GM18508 (cell line): Measurements from ENCODE around the gene SIN3A.
"Not testable (repeated sequence)": the region's sequence is repeated elsewhere in the genome, so short reads cannot be mapped to it uniquely, and the experiment has no call there.

Experiments
- ATAC-seq: cut with Tn5 transposase; IDR thresholded peaks from one replicate; pipeline ENCODE4 v1.9.1; 2021; ENCODE audit warnings: moderate number of reproducible peaks; ENCODE audit not compliant: insufficient read depth, unreplicated experiment

Gene SIN3A

DNA sequence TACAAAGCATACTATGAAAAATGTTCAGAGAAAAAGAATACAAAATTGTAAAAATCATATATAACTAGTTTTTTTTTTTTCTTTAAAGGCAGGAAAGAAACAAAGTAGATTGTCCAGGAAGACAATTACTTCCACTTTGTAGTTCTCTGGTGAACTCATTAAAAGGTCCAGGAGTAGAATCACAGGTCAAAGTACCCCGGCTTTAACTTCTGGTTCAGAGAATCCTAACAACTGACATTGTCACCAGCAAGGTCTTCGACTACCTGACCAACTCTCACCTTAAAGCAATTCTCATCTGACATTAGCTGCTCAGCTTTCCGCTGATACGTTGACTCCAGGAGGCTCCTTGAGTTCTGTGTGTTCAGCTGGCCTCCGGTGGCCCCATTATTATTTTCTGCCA is 67.5 kb downstream of the SIN3A start:
- not testable (repeated sequence) for ATAC-seq

DNA sequence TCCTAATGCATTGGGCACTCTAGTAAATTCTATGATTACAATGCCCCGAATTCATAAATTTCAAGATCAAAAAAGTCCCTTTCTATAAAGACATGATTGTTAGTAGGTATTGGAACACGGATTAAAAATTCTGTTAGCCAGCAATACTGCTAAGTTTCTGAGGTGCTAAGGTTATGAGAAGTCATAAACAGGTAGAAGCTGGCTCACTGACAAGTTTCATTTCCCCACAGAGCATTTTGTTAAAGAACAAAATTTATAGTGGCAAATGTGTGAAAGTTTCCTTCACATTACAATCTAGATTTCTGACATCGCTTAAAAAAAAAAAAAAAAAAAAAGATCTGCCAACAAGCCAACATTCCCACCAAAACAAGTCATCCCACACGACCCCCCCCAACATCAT is 70.7 kb downstream of the SIN3A start:
- ATAC-seq, result no peak

DNA sequence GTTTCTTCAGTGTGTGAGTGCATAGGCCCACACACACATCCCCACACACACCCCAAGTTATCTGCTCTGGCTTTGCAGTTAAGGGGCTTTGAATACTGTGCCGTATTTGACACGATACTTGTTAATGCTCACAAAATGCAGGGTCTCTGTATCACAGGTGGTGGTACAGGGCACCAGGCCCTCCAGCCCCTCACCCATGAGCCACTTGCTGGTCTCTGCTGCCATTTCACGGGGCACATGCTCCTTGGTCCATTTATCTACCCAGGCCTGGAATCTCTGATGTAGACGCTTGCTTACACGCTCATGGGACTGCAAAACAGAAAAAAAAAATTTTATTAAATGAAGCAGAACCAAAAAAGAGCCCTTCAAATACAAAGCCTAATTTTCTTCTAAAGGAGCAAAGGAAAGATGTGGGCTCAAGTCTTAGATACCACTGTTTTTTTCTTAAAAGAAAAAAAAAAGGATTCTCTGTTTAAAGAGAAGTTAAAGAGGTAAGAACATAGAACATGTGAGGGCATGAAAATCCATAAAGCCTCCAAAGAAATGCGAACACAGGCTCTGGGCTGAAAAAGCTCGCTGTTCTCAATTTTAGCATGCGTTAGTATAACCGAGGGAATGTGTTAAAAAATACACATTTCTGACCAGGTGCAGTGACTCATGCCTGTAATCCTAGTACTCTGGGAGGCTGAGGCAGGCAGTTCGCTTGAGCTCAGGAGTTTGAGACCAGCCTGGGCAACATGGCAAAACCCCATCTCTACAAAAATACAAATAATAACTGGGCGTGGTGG is 79.4 kb downstream of the SIN3A start:
- ATAC-seq, result no peak

GRCh38 chr15:75371486-75371885 is 80.0 kb downstream of the SIN3A start:
- no peak for ATAC-seq

DNA sequence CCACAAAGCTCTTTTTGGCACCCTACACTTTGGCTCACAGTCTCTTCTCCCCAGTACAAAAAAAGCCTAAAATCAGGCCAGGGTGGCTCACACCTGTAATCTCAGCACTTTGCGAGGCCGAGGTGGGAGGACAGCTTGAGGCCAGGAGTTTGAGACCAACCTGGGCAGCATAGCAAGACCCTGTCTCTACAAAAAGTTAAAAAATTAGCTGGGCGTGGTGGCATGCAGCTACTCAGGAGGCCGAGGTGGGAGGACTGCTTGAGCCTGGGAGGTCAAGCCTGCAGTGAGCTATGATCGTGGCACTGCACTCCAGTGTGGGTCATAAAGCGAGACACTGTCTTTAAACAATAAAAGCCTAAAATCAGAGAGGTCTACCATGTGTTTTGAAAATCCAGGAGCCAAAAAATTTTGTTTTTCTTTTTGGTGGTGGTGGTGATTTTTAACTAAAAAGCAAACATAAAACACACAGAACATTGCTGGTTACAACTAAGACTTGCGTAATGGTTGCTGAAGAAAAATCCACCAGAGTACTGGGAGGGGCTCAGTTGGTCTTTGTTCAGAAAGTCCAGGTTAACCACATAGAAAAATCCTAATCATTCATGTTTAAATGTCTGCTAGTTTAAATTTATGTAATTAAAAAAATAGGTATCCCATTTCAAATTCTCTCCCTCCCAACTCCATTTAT is 81.5 kb downstream of the SIN3A start:
- no peak for ATAC-seq

- no peak for ATAC-seq
Observed at GRCh38 chr15:75368689-75369239, 82.7 kb downstream of the SIN3A start.

DNA sequence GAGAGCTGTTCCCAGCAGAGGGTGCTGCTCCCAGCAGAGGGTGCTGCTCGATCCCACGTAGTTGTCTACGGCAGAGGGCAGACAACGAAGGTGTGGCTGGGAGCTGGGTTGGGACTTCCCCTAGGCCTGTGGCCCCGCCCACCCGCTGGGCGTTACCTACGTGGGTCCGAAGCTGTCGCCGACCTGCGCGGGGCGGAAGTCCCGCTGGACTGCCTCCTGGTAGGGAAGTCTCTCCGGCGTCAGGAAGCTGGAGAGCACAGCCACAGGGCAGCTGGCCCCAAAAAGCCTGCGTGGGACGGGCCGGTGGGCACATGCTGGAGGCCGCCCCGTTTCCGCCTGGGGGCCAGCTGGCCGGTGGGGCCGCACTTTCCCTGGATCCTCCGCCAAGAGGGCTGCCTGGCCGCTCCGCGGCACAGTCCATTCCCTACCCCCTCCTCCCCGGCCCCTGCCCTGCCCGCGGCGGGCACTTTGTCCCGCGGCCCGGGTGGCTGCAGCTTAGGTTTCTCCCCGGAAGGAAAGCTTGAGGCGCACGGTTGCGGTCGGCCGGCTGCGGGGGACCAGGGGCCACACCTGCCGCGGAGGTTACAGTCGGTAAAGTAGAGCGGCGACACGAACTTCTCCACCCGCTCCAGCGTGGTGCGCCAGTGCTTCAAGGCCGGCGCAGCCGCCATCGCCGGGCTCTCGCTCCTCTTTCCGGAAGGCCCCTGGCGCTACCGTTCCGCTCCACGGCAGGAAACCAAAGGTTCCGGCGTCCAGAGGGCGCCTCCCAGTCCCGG is 83.4 kb downstream of the SIN3A start, which contains the start of gene MAN2C1:
Gene MAN2C1, minus strand, starts transcription at position 695 of the 776 bp plus-strand sequence. Its CDS starts 24 bp downstream, at position 671.
- peak; percentile 80 for ATAC-seq

- ATAC-seq, result no peak
Observed at GRCh38 chr15:75367406-75367912, 84.0 kb downstream of the SIN3A start.

DNA sequence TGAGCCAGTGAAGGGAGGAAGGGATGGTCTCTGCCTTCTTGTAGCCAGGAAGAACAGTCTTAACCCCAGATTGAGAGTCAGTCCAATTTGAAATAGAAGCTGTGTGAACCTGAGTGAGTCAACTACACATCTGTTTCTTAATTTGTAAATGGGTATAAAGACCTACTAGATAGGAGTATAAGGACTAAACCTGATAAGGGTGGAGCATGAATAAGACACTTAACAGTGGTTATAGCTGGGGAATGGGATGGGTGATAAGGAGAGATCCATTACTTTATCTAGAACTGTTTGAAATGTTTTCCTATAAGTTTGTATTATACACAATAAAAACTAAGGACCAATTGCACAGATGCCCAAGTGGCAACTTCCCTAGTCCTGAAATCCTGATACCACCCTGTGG is 84.5 kb downstream of the SIN3A start:
- ATAC-seq, result no peak

- ATAC-seq, result no peak
Observed at GRCh38 chr15:75366163-75366562, 85.3 kb downstream of the SIN3A start.

DNA sequence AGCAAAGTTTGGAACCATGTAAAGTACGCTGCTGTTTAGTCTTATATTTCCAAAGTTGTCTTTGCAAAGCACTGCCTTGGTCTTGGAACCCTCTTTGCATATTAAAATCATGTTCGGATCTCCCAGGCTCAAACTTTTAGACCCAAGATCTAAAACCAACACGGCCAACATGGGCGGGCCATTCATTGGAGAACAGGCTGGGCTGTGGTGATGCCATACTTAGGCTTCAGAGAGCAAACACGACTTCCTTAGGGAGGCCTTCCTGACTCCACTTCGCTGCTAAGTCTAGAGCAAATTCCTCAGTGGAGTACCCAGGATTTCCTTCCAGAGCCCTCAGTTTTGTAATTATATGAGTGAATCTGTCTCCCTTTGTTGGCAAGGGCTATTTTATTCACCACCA is 86.6 kb downstream of the SIN3A start:
- no peak for ATAC-seq

GRCh38 chr15:75363786-75364185 is 87.7 kb downstream of the SIN3A start:
- no peak for ATAC-seq

DNA sequence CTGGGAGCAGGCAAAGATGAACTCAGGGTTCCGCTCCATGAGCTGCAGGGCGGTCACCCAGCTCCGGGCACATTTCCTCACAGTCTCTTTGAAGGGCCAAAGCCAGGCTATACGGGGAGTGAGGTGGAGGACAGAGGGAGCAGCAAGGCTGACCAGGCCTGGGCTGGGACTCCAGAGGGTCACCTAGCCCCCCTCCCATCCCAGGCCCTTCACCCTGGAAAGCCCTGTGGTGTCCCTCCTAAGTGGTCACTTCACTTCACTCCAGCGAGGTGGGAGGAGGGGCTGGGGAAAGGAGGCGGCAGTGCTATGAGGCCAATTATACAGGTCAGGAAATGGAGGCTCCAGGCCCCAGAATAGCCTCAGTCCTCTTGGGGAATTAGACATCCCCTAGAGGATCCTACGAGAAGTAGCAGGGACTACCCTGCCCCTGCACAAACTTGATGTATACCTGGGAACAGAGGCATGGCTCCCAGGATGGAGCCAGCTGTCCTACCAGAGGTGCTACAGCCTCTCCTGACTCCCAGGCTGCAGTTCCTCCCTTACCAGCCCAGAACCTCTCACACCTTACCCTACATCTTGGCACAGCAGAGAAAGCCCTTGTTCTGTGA is 88.7 kb downstream of the SIN3A start:
- ATAC-seq, result no peak

- ATAC-seq, result no peak
Observed at GRCh38 chr15:75361989-75362641, 89.4 kb downstream of the SIN3A start.

GRCh38 chr15:75361361-75361988 is 90.0 kb downstream of the SIN3A start:
- no peak for ATAC-seq

DNA sequence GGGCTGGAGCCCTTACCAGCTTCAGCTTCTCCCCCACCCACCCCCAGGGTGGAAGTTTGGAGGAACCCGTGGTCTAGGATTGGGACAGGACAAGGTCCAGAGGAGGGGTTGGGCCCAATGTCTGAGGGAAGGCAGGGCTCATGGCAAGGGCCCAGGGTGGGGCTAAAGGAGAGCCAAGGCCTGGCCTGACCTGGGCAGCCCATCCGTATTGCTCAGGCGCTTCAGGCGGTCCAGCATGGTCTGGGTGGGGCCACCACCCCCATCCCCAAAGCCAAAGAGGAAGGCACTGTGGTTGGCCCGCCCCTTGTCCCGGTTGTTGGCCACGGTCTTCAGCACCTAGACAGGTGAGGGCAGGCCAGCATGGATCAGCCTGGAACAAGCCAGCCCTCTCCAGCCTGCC is 90.6 kb downstream of the SIN3A start:
- no peak for ATAC-seq

DNA sequence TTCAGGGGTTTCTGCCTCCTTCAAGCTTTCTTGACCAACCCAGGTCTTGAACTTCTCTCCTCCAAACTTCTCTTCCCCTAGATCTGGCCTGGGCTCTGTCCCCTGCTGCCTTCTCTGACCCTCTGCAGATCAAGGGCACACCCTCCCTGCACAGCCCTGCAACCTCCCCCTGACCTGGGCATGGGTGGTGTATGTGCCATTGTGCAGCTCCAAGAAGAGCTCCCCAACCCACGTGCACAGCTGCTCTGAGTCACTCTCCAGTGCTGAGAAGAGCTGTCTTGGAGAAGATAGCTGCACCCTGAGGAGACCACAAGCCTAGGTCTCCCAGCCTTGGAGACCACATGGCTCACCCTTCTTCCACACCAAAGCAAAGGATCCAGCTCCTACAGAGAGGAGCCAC is 91.1 kb downstream of the SIN3A start:
- ATAC-seq, result no peak

GRCh38 chr15:75359537-75360250 is 91.8 kb downstream of the SIN3A start:
- no peak for ATAC-seq
